ENCODE data around the gene MACROD2. TPM values are rescaled to one million over a fixed set of nuclear protein-coding genes. Genes with fewer than 3 reads are reported as not detected.

Gene MACROD2
- total RNA-seq, 1 donor from 2014 or later = 3.8 TPM

- DNase-seq (ENCODE audit: low spot score) = no peak
Observed at GRCh38 chr20:15026759-15027158, 1031.4 kb downstream of the MACROD2 start.

DNA sequence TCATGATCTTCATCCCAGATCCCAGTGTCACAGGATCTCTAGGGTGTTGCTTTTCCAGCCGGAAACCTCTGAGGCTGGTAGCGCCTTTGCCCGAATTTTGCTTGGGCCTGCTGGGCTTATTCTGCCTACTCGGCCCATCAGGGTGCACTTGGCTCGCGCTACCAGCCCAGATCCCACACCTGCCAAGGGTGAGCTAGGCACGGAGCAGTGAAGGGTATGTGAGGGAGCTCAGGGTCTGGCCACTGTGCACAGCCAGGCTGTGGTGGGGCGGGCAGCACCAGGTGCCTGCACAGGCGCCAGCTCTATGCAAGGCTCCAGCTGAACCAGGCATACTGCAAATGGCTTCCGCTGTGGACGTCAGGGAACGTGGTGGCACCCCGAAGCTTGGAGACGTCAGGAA lies 1035.5 kb downstream of the MACROD2 start:
- no peak for DNase-seq (ENCODE audit: low spot score)

GRCh38 chr20:15031546-15032351 lies 1036.4 kb downstream of the MACROD2 start:
- no peak for DNase-seq (ENCODE audit: low spot score)

DNA sequence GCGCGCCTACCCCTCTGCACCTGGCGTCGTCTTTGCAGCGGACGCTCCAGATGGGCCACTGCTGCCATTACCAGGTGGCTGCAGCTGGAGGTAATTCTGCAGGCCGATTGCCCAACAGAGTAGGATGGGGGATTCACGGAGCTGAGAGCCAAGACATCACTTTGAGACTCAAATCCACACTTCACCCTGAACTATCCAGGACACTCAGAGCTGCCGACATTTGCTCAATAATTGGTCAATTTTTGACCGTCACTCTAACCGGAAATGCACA lies 1037.0 kb downstream of the MACROD2 start:
- no peak for DNase-seq (ENCODE audit: low spot score)

- no peak for DNase-seq (ENCODE audit: low spot score)
Observed at GRCh38 chr20:15033269-15033668, 1038.0 kb downstream of the MACROD2 start.

DNA sequence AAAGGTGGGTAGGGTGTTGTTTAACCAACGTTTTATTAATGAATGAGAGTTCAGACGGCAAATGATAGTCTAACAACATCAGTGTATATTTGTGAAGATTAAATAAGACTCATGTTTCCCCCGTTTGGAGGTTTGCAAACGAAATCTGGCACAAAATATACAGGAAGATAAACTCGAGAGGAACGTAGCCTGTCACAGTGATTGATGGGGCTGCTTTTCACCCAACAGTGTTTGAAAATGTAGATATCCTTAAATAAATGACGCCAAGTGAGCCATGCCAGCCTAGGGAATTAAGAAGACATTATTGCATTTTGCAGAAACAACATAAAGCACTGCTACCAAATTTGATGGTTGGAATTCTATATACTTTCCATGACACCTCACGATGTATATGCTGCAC lies 1038.6 kb downstream of the MACROD2 start:
- no peak for DNase-seq (ENCODE audit: low spot score)

DNA sequence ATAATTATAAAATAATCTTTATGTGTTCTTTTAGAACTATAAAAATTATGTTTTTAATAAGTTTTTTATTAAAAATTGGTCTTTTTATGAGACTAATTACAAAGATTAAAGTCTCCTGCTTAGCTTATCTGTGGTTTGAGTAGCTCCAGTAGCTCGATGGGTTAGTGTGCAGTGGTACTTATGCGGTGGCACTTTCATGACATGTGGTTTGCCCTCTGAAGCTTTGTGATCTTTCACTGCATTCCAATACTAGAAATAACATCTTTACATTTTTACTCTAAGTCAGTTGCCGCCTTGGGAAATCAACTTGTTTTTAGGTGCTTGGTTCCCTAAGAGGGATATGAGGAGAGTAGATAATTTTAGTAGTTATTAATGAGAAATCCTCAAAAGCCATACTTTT lies 1041.6 kb downstream of the MACROD2 start:
- DNase-seq (ENCODE audit: low spot score) = no peak

GRCh38 chr20:15039088-15039752 lies 1043.9 kb downstream of the MACROD2 start:
- no peak for DNase-seq (ENCODE audit: low spot score)

DNA sequence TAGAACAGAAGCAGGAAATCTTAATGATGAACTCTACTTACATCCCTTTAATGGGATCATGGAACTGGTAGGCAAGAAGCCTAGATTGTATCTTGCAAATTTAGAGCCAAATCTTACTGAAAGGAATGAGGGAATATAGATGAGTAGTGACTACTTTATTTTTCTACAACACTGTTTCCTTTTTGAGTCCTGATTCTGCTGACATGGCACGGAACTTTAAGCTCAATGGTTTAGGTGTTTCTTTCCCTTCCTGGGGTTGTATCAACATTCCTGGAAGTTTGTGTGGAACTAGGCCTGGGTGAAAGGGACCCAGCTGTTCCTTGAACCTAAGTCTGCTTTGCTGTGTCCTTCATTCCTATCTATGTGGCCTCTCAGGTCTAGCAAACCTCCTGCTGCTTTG lies 1047.4 kb downstream of the MACROD2 start:
- no peak for DNase-seq (ENCODE audit: low spot score)

GRCh38 chr20:15045246-15045645 lies 1049.9 kb downstream of the MACROD2 start:
- DNase-seq (ENCODE audit: low spot score) = no peak

GRCh38 chr20:15047042-15047441 lies 1051.7 kb downstream of the MACROD2 start:
- DNase-seq (ENCODE audit: low spot score) = no peak

- no peak for DNase-seq (ENCODE audit: low spot score)
Observed at GRCh38 chr20:15047601-15048000, 1052.3 kb downstream of the MACROD2 start.

DNA sequence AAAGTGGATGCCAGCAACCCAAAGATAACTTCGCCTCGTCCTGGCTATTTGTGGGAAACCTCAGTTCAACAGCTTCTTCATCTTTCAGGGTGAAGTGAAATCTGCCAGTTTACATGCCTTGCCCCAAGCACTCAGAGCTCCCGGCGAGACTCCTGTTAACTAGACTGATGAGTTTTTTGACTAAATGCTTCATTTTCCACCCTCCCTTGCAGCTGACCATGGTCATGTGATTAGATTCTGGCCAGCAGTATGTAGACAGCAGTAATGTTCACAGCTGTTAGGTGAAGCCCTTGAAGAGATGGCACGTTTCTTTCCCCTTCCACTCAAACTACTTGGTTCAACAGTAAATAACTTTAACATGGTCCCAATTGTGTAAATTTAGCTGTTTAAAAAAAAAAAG lies 1060.9 kb downstream of the MACROD2 start:
- DNase-seq (ENCODE audit: low spot score) = no peak

DNA sequence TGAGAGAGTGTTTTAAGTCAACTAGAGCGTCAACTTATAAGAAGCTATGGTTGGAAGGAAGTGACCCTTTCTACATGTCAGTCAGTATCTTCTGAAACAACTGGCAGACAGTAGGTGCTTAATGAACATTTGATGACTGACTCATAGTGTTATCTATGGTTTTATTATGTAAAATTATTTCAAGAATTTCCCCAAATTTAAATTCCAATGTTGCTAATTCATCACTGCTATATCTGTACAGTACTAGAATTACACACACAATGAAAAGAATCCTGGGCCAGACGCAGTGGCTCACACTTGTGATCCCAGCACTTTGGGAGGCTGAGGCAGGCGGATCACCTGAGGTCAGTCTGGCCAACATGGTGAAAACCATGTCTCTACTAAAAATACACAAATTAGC lies 1063.5 kb downstream of the MACROD2 start:
- DNase-seq (ENCODE audit: low spot score) = no peak

DNA sequence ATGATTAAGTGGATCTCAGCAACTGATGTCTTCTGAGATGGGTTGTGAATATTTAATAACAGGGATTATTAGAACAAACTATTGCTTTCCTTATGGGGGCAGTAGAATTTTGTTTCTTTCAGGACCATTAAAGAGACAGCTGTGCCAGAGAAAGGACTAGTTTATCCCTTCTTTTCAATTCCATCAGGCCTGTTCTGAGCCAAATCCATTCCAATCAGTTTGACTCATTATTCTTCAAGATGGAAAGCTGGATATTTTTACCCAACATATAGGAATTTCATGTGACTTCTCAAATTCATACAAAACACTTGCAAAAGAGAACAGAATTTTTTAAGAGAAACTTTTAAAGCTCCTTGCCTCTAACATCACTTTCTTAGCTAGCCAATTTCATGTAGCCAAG lies 1064.1 kb downstream of the MACROD2 start:
- no peak for DNase-seq (ENCODE audit: low spot score)

DNA sequence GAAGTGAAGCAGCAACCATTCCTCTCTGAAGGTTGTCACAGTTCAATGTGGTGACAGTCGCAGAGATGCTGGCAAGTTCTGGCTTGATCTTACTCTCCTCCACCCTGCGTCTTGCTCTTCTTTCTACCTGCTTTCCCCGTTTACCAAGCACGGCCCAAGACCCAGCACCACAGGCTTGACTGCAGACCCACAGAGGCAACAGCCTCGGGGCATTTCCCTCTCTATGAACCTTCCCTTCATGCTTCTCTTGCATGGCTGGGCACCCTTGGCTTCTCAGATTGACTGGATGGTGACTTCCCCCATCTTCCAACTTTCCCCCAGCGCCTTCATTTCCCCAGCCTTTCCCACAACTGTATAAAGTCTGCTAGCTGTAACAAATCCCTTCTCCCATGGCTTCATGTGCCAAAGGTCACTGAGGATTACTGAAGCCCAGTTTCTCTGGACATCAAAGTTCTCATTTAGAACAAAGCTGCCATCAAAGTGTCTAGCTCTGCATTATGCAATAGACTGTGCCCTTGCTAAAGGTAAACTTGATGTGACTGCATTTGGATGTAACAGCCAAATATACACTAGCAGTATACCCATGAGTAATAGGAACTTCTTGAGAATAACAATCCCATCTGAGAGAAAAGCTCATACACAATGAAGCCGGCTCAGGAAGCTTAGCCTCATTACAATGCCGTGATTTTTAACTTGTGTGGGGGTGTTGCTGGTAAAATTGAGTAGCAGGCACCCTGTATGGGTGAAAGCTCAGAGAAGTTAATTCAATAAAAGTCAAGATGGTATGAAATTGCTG lies 1065.1 kb downstream of the MACROD2 start:
- DNase-seq (ENCODE audit: low spot score) = no peak

GRCh38 chr20:15061061-15061430 lies 1065.7 kb downstream of the MACROD2 start:
- DNase-seq (ENCODE audit: low spot score) = no peak

- no peak for DNase-seq (ENCODE audit: low spot score)
Observed at GRCh38 chr20:15061955-15062354, 1066.6 kb downstream of the MACROD2 start.

DNA sequence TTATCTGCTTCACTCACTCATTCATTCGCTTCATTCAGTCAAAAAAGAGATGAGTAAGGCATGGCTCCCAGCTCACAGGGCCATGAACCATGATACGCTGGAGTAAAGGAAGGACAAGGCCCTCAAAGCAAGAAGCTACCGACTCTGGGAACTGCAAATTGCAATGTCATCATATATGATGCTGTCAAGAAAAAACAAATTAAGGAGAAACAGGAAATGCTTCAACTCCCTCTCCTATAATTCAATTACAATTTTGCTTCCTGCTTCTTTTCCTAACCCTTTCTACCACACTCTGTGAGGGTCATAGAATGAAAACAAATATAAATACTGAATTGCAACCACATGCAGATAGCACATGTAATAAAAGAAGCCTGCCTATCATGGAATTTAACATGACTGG lies 1067.8 kb downstream of the MACROD2 start:
- DNase-seq (ENCODE audit: low spot score) = no peak

- no peak for DNase-seq (ENCODE audit: low spot score)
Observed at GRCh38 chr20:15064741-15065140, 1069.4 kb downstream of the MACROD2 start.

- no peak for DNase-seq (ENCODE audit: low spot score)
Observed at GRCh38 chr20:15065794-15066193, 1070.5 kb downstream of the MACROD2 start.

DNA sequence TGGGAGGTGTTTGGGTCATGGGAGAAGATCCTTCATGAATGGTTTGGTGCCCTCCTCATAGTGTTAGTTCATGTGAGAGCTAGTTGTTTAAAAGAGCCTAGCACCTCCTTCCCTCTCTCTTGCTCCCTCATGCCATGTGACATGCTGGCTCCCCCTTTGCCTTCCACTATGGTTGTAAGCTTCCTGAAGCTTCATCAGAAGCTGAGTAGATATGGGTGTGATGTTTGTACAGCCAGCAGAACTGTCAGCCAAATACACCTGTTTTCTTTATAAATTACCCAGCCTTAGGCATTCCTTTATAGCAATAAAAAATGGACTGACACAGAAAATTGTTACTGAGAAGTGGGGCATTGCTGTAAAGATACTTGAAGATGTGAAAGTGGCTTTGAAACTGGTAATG lies 1073.2 kb downstream of the MACROD2 start:
- no peak for DNase-seq (ENCODE audit: low spot score)

Measured in mesenteric fat pad (tissue), 1 donor.